ENCODE measurements around the gene TBCCD1. TPM values are rescaled to one million over a fixed set of nuclear protein-coding genes. Genes with fewer than 3 reads are reported as not detected.
"Not testable (repeated sequence)": the region's sequence is repeated elsewhere in the genome, so short reads cannot be mapped to it uniquely, and the experiment has no call there.

Gene TBCCD1
- total RNA-seq, 1 donor from 2014 or later, result 14.6 TPM

DNA sequence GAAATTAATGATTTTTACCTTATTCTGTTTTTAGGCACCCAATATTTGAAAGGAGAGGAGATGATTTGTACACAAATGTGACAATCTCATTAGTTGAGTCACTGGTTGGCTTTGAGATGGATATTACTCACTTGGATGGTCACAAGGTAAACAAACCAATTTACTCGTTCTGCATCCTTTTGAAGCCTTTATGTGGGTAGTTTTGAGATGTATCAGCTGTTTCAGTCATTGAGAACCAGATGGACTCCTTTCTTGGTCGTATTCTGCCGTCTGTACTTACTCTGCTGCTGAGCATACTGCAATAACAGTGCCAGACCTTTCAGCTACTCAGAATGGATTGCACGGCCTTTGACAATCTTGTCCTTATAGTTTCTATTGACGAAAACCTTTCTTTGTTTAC, 16.7 kb upstream of the TBCCD1 start:
- no peaks in the 10 kb centered on the region for H3K27me3 ChIP-seq (ENCODE audit: control insufficient read depth in 3 of 3, insufficient read depth in 3 of 3, low read length in 3 of 3)
- no peak overlapping the region for H3K27ac ChIP-seq (ENCODE audit: low read depth, low read length)
- no peak overlapping the region for H3K4me3 ChIP-seq (ENCODE audit: low read length in 3 of 3)
- H3K9me3 ChIP-seq (ENCODE audit: control insufficient read depth in 3 of 3, low read length in 3 of 3), result no peaks in the 10 kb centered on the region
- H3K9ac ChIP-seq (ENCODE audit: low read depth in 1 of 3, low read length in 3 of 3), result no peak overlapping the region
- no peaks in the 10 kb centered on the region for H3K4me1 ChIP-seq (ENCODE audit: control insufficient read depth in 3 of 3, insufficient read depth in 3 of 3, low read length in 3 of 3)
- peaks cover 30 to 57% (median 56%) of the 10 kb centered on the region in 3 donors for H3K36me3 ChIP-seq (ENCODE audit: control insufficient read depth in 3 of 3, insufficient read depth in 3 of 3, low read length in 3 of 3)

DNA sequence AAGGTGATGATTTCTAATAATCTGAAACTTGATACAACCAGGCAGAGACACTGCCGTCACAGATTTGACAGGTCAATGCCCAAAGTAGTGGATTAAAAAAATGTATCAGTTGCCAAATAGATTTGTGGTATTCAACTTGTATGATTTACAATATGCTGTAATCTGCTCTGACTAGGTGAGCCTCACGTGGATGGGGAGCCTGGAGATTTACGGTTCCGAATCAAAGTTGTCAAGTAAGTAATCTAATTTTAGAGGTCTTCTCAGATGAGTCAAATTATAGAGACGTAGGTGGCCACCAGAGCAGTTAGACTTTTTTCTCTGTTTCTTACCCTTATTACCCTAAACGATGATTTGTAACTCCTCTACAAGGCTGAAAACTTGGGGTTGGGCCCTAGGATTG, 15.4 kb upstream of the TBCCD1 start:
- no peaks in the 10 kb centered on the region for H3K9me3 ChIP-seq (ENCODE audit: control insufficient read depth in 3 of 3, low read length in 3 of 3)

DNA sequence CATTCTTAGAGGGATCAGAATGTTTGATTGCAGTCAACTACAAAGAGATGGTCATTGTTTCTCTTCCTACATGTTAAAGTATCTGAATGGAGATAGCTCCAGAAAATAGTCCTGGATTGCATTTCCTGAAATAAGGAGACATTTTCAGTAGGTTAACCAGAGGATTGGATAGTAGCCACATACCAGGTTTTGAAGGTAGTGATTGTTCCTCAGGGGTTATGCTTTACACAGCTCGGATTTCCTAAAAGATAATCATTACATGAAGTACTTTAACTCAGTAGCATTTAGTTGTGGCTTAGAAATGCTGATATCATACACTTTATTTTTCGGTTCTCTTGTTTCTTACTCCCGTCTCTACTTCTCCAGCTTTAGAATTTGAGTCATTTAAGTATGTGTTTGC, 13.6 kb upstream of the TBCCD1 start:
- Histone ChIP-seq H3K27me3 (ENCODE audit: control insufficient read depth in 3 of 3, insufficient read depth in 3 of 3, low read length in 3 of 3) (no peaks in the 10 kb centered on the region), H3K9me3 (ENCODE audit: control insufficient read depth in 3 of 3, low read length in 3 of 3) (no peaks in the 10 kb centered on the region), H3K4me1 (ENCODE audit: control insufficient read depth in 3 of 3, insufficient read depth in 3 of 3, low read length in 3 of 3) (no peaks in the 10 kb centered on the region), H3K9ac (ENCODE audit: low read depth in 1 of 3, low read length in 3 of 3) (no peak overlapping the region), H3K27ac (ENCODE audit: low read depth, low read length) (no peak overlapping the region), H3K36me3 (ENCODE audit: control insufficient read depth in 3 of 3, insufficient read depth in 3 of 3, low read length in 3 of 3) (peaks cover 38 to 79% (median 73%) of the 10 kb centered on the region in 3 donors), H3K4me3 (ENCODE audit: low read length in 3 of 3) (no peak overlapping the region)

More for the DNA sequence above, 15.4 kb upstream of the TBCCD1 start:
- Histone ChIP-seq H3K27me3 (ENCODE audit: control insufficient read depth in 3 of 3, insufficient read depth in 3 of 3, low read length in 3 of 3) (no peaks in the 10 kb centered on the region), H3K27ac (ENCODE audit: low read depth, low read length) (no peak overlapping the region), H3K4me1 (ENCODE audit: control insufficient read depth in 3 of 3, insufficient read depth in 3 of 3, low read length in 3 of 3) (no peaks in the 10 kb centered on the region), H3K4me3 (ENCODE audit: low read length in 3 of 3) (no peak overlapping the region), H3K9ac (ENCODE audit: low read depth in 1 of 3, low read length in 3 of 3) (no peak overlapping the region), H3K36me3 (ENCODE audit: control insufficient read depth in 3 of 3, insufficient read depth in 3 of 3, low read length in 3 of 3) (peaks cover 34 to 64% (median 62%) of the 10 kb centered on the region in 3 donors)

DNA sequence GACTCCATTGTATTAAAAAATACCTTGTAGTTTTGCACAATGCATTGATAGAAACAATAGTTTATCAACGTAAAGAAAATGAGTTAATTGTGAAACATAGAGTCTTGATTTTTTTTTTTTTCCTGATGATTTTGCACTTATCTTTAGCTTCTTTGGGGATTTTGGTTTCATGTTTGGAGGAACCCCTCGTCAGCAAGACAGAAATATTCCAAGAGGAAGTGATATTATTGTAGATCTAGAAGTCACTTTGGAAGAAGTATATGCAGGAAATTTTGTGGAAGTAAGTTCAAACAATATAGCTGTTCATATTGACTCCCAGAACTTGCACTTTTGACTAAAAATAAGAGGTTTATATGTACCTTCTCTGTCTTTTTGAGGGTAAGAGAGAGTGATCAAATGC, 10.4 kb upstream of the TBCCD1 start:
- Histone ChIP-seq H3K27ac (ENCODE audit: low read depth, low read length) (no peak overlapping the region), H3K36me3 (ENCODE audit: control insufficient read depth in 3 of 3, insufficient read depth in 3 of 3, low read length in 3 of 3) (peaks cover 31 to 64% (median 50%) of the 10 kb centered on the region in 3 donors)

DNA sequence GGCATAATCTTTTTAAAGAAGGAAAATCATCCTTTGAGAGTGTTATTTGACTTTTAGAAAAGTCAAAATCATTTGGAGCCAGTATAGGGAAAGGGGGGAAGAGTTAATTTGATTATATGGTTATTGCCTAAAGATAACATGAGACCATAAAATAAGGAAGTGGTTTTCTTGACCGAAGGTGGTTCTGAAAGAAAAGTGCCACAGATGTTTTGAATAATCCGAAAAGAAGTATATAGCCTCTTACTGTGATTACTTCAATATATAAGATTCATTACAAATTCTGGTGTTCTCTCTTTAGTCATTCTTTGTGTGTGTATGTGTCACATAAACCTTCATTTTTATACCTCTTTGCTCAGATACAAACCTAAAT, 4.5 kb upstream of the TBCCD1 start:
- Histone ChIP-seq H3K27ac (ENCODE audit: low read depth, low read length) (no peak overlapping the region), H3K9me3 (ENCODE audit: control insufficient read depth in 3 of 3, low read length in 3 of 3) (no peaks in the 10 kb centered on the region), H3K27me3 (ENCODE audit: control insufficient read depth in 3 of 3, insufficient read depth in 3 of 3, low read length in 3 of 3) (no peaks in the 10 kb centered on the region), H3K4me3 (ENCODE audit: low read length in 3 of 3) (peak overlapping the region; percentile 91 to 97 (median 95)), H3K4me1 (ENCODE audit: control insufficient read depth in 3 of 3, insufficient read depth in 3 of 3, low read length in 3 of 3) (peaks cover 21 to 31% (median 21%) of the 10 kb centered on the region in 3 donors), H3K9ac (ENCODE audit: low read depth in 1 of 3, low read length in 3 of 3) (peak overlapping the region in 2 of 3 donors; percentile 96), H3K36me3 (ENCODE audit: control insufficient read depth in 3 of 3, insufficient read depth in 3 of 3, low read length in 3 of 3) (peaks cover 16 to 20% (median 16%) of the 10 kb centered on the region in 3 donors)

More for the DNA sequence above, 10.4 kb upstream of the TBCCD1 start:
- no peak overlapping the region for H3K4me3 ChIP-seq (ENCODE audit: low read length in 3 of 3)
- no peak overlapping the region for H3K9ac ChIP-seq (ENCODE audit: low read depth in 1 of 3, low read length in 3 of 3)
- H3K9me3 ChIP-seq (ENCODE audit: control insufficient read depth in 3 of 3, low read length in 3 of 3), result no peaks in the 10 kb centered on the region
- H3K4me1 ChIP-seq (ENCODE audit: control insufficient read depth in 3 of 3, insufficient read depth in 3 of 3, low read length in 3 of 3), result no peaks in the 10 kb centered on the region
- H3K27me3 ChIP-seq (ENCODE audit: control insufficient read depth in 3 of 3, insufficient read depth in 3 of 3, low read length in 3 of 3), result no peaks in the 10 kb centered on the region

DNA sequence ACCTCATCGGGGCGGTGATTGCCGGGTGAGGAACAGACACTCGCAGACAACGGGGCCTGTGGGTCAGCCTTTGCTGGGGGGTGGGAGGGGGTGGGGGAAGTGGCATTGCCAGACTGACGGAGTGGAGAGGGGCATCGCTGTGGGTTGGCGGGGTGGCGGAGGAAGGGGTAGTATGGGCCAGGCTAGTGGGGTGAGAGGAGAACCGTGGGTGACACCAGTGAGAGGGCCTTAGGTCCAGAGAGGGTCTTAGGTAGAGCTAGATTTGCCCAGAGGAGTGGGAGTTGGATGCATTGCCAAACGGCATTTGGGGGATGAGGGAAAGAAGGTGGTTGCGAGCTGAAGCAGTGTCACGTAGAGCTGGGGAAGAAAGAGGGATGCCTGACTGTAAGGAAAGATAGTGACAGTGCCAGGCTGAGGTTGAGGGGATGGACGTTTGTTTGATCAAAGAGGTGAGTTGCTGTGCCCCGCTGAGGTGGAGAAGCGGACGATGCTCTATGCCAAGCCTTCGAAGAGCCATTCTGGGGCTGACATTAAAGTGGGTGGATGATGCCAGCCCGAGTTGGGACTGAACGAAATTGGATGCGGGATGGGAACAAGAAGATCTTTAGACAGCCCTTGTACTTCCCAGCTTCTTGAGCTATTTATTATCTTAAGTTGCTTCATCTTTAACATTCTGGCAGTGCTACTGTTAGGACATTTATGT, 4.0 kb upstream of the TBCCD1 start:
- H3K9ac ChIP-seq (ENCODE audit: low read depth in 1 of 3, low read length in 3 of 3), result peak overlapping the region; percentile 96 to 97 (median 96)
- peak overlapping the region; percentile 91 to 97 (median 95) for H3K4me3 ChIP-seq (ENCODE audit: low read length in 3 of 3)
- peak overlapping the region; percentile 96 for H3K27ac ChIP-seq (ENCODE audit: low read depth, low read length)
- H3K4me1 ChIP-seq (ENCODE audit: control insufficient read depth in 3 of 3, insufficient read depth in 3 of 3, low read length in 3 of 3), result peaks cover 23 to 37% (median 26%) of the 10 kb centered on the region in 3 donors
- H3K36me3 ChIP-seq (ENCODE audit: control insufficient read depth in 3 of 3, insufficient read depth in 3 of 3, low read length in 3 of 3), result peaks cover 11 to 14% (median 14%) of the 10 kb centered on the region in 3 donors
- H3K9me3 ChIP-seq (ENCODE audit: control insufficient read depth in 3 of 3, low read length in 3 of 3), result no peaks in the 10 kb centered on the region
- H3K27me3 ChIP-seq (ENCODE audit: control insufficient read depth in 3 of 3, insufficient read depth in 3 of 3, low read length in 3 of 3), result no peaks in the 10 kb centered on the region

DNA sequence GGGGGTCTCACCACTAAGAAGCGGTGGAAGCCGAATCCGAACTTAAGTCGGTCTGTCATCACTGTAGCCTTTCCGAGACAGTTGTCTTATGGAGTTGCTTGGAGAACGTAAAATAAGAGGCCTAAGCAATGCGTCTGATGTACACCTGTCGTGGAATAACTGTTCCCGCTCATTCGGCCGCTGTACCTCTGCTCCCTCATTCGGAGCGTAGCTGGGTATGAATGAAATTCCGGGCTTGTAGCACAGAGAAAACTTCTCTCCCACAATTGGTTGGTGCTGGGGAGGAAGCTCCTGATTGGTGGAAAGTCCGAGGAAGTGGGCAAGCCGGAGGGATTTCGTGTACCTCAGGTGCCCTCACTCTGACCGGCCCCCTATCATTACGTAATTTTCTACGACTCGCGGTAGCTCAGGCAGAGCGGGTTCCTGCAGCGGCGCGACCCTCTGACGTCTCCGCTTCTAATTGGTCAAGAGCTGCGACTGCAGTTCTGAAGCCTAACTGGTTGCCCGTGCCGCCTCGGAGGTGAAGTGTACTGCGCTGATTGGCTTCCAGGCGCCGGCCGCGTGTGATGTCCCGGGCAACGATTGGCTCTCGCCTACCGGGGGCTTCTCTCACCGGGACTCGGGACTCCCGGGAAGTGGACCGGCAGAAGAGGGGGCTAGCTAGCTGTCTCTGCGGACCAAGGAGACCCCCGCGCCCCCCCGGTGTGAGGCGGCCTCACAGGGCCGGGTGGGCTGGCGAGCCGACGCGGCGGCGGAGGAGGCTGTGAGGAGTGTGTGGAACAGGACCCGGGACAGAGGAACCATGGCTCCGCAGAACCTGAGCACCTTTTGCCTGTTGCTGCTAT, 3.2 kb upstream of the TBCCD1 start, which contains the start of gene DNAJB11:
Gene DNAJB11, plus strand, starts transcription at position 625 of the 845 bp plus-strand sequence. Its CDS starts 178 bp downstream, at position 803.
- Histone ChIP-seq H3K4me1 (ENCODE audit: control insufficient read depth in 3 of 3, insufficient read depth in 3 of 3, low read length in 3 of 3) (peaks cover 23 to 39% (median 27%) of the 10 kb centered on the region in 3 donors), H3K36me3 (ENCODE audit: control insufficient read depth in 3 of 3, insufficient read depth in 3 of 3, low read length in 3 of 3) (peaks cover 4 to 9% (median 6%) of the 10 kb centered on the region in 3 donors), H3K9ac (ENCODE audit: low read depth in 1 of 3, low read length in 3 of 3) (peak within 1 kb of the TSS; percentile 96 to 97 (median 96)), H3K4me3 (ENCODE audit: low read length in 3 of 3) (peak within 1 kb of the TSS; percentile 91 to 97 (median 95)), H3K9me3 (ENCODE audit: control insufficient read depth in 3 of 3, low read length in 3 of 3) (no peaks in the 10 kb centered on the region), H3K27me3 (ENCODE audit: control insufficient read depth in 3 of 3, insufficient read depth in 3 of 3, low read length in 3 of 3) (no peaks in the 10 kb centered on the region), H3K27ac (ENCODE audit: low read depth, low read length) (peak within 1 kb of the TSS; percentile 96)

DNA sequence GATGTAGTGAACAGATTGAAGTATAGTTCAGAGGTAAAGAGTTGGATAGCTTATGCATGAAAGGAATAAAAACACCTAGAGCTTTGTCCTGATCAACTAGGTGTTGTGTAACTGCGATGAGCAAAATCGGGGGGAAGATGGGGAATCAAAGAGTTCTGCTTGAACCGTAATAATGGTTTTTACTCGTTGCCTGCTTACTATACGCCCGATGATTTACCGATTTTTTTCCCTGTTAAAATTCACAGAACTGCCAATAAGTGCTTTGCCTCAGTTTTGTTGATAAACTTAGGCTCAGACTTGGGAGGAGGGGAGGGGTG, 2.6 kb upstream of the TBCCD1 start:
- Histone ChIP-seq H3K9ac (ENCODE audit: low read depth in 1 of 3, low read length in 3 of 3) (peak overlapping the region; percentile 44 to 73 (median 69)), H3K4me1 (ENCODE audit: control insufficient read depth in 3 of 3, insufficient read depth in 3 of 3, low read length in 3 of 3) (peaks cover 23 to 39% (median 27%) of the 10 kb centered on the region in 3 donors), H3K9me3 (ENCODE audit: control insufficient read depth in 3 of 3, low read length in 3 of 3) (no peaks in the 10 kb centered on the region), H3K36me3 (ENCODE audit: control insufficient read depth in 3 of 3, insufficient read depth in 3 of 3, low read length in 3 of 3) (peaks cover 3 to 9% (median 4%) of the 10 kb centered on the region in 3 donors), H3K27ac (ENCODE audit: low read depth, low read length) (peak overlapping the region; percentile 78), H3K4me3 (ENCODE audit: low read length in 3 of 3) (peak overlapping the region; percentile 87 to 91 (median 88)), H3K27me3 (ENCODE audit: control insufficient read depth in 3 of 3, insufficient read depth in 3 of 3, low read length in 3 of 3) (no peaks in the 10 kb centered on the region)

DNA sequence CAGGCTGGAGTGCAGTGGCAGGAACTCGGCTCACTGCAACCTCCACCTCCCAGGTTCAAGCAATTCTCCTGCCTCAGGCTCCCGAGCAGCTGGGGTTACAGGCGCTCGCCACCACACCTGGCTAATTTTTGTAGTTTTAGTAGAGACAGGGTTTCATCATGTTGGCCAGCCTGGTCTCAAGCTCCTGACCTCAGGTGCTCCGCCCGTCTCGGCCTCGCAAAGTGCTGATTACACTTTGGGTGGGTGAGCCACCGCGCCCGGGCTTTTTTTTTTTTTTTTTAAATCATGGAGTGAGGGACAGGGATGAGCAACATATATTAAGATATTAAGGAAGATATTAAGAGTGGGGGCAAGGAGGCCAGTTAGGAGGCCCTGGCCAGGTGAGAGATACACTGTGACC, 2.2 kb upstream of the TBCCD1 start:
- not testable (repeated sequence) for H3K9me3 ChIP-seq (ENCODE audit: control insufficient read depth in 3 of 3, low read length in 3 of 3); H3K36me3 ChIP-seq (ENCODE audit: control insufficient read depth in 3 of 3, insufficient read depth in 3 of 3, low read length in 3 of 3); H3K27me3 ChIP-seq (ENCODE audit: control insufficient read depth in 3 of 3, insufficient read depth in 3 of 3, low read length in 3 of 3)
- peak overlapping the region in 1 of 3 donors; percentile 73 for H3K9ac ChIP-seq (ENCODE audit: low read depth in 1 of 3, low read length in 3 of 3)
- peaks cover 23 to 39% (median 27%) of the 10 kb centered on the region in 3 donors for H3K4me1 ChIP-seq (ENCODE audit: control insufficient read depth in 3 of 3, insufficient read depth in 3 of 3, low read length in 3 of 3)
- peak overlapping the region in 2 of 3 donors; percentile 87 to 91 for H3K4me3 ChIP-seq (ENCODE audit: low read length in 3 of 3)
- peak overlapping the region; percentile 78 for H3K27ac ChIP-seq (ENCODE audit: low read depth, low read length)

DNA sequence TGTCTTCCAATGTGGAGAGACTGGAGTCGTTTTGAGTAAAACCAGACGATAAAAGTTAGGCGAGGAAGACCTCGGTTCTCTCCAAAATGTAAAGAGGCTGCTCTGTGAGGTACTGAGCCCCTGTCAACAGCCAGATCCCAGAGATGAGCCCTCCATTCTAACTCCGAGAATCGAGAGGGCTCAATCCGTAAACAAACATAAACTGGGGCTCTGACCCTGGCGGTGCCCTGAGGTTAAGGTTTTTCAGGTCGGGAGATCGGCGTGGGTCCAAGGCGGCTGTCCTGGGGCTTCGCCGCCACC, 417 bp downstream of the TBCCD1 start:
- H3K9ac ChIP-seq (ENCODE audit: low read depth in 1 of 3, low read length in 3 of 3), result peak overlapping the region; percentile 97 to 98 (median 98)
- no peaks in the 10 kb centered on the region for H3K9me3 ChIP-seq (ENCODE audit: control insufficient read depth in 3 of 3, low read length in 3 of 3)
- peak overlapping the region; percentile 93 to 98 (median 96) for H3K4me3 ChIP-seq (ENCODE audit: low read length in 3 of 3)
- no peaks in the 10 kb centered on the region for H3K27me3 ChIP-seq (ENCODE audit: control insufficient read depth in 3 of 3, insufficient read depth in 3 of 3, low read length in 3 of 3)
- peaks cover 23 to 37% (median 27%) of the 10 kb centered on the region in 3 donors for H3K4me1 ChIP-seq (ENCODE audit: control insufficient read depth in 3 of 3, insufficient read depth in 3 of 3, low read length in 3 of 3)
- peaks cover 4 to 10% (median 5%) of the 10 kb centered on the region in 3 donors for H3K36me3 ChIP-seq (ENCODE audit: control insufficient read depth in 3 of 3, insufficient read depth in 3 of 3, low read length in 3 of 3)
- H3K27ac ChIP-seq (ENCODE audit: low read depth, low read length), result peak overlapping the region; percentile 85
